HTR-8/SVneo (cell line): ENCODE measurements around the gene NAPA.

Source experiments
- DNase-seq: peaks from one replicate; pipeline ENCODE4 v3.0.0; 2011; ENCODE audit warnings: low spot score, mixed read lengths; ENCODE audit not compliant: insufficient read length
- FAIRE-seq: peaks from 2 replicates; lab custom pipeline; 2011; peaks lifted over from hg19 to GRCh38; lab: Jason Lieb, UNC

NAPA gene

GRCh38 chr19:47503826-47504150 is 11.1 kb downstream of the NAPA start:
- FAIRE-seq (no peak), DNase-seq (no peak)

GRCh38 chr19:47503130-47503825 is 11.6 kb downstream of the NAPA start:
- DNase-seq = no peak
- no peak for FAIRE-seq

DNA sequence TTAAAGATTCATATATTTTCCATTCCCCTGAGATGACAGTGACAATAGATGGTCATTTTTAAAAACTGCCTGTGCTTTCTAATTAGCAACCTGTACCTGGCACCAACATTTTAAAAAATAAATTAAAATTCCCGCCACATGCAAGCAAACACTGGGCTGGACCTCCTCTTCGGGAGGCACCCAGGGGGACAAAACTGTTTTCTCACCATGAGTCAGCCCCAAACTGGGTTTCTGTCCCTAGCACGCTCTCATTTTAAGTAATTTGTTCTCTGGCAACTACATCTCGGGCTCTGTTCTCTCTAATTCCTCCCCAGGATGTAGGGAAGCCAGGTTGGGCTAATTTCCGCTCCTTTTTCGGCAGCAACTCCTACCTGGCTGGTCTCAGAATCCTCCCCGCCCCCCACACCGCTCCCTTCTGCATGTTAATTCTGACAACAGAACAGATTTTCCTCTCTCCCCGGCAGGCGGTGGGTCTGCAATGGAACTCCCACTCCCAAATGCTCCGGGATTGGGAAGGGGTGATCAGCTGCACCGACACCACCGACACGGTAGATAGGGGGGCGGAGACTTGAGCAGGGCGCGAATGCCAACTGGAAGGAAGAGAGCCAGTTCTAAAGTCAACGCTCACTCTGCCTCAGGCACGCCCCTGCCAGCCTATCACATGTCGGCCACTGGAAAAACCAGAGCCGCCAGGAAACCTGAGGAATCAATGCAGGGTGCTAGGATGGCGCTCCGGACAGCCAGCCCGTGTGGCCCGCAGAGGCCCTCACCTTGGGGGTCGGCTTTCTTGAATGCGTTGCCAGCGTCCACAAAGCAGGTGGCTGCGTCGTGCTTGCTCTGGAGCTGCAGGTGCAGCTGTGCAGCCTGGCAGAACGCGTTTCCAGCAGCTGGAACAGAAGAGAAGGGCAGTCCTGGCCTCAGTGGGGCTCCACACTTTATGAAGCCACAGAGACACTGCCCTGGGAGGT is 14.7 kb downstream of the NAPA start:
- FAIRE-seq (no peak), DNase-seq (no peak)

GRCh38 chr19:47499371-47499770 is 15.5 kb downstream of the NAPA start:
- DNase-seq (no peak), FAIRE-seq (no peak)

- no peak for FAIRE-seq
- no peak for DNase-seq
Measured at GRCh38 chr19:47498561-47498960, 16.3 kb downstream of the NAPA start.

DNA sequence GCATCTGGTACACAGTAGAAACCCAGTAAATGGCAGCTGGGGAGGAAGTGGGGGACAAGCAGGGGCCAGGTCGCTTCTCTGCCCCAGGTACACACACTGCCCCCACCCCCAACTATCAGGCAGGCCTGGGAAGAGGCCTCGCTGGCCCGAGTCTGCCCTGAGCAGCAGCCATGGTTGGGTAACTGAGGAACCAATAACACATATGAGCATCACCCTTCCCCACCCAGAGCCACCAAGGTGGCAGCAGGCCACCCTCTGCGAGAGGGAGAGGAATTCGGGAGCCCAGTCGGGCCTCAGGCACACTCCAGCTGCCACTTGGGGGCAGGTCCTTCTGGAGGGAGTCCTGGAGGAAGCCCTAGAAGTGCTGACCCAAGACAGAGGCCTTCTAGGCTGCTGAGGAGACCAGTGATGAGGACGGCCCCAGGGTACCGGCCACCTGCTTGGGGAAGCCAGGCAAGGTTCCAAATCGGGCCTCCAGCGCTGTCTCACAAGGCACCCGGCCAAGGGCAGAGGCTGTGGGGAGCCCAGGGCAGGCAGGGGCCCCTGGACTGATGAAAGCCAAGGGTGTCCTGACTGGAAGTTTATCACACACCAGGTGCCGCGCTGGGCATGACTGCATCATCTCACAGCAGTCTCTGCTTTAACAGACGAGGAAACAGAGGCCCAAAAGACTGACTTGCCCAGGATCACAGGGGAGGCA is 16.9 kb downstream of the NAPA start:
- no peak for FAIRE-seq
- no peak for DNase-seq

DNA sequence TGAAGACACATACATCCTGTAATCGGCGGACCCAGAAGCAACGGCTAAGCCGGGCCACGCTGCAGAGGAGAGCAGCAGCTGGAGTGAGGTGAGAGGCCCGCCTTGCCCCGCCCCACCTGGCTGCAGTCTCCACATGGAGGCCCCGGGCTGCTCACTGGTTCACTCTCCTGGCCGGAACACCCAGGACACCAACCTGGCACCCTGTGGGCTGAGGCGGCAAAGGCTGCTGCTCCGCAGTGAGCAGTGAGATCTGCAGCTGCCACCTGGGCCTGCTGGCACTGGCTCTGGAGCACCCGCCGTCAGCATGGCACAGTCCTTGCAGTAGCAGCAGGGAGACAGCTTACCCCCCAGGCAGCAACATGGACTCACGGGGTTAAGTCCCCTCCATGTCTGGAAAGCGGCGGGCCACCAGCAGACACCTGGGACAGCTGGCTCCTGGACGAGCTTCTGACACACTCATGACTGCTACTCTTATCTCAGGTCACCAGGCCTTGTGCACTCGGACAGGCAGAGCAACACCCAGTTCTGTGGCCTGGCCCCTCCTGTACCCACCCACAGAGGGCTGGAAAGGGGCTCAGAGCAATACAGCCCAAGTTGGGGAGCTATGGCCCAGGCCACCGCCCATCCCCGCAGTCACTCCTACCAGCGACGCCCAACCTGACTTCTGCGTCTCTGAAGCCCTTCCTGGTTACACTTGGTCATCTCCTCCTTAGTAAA is 17.7 kb downstream of the NAPA start:
- FAIRE-seq (no peak), DNase-seq (no peak)

DNA sequence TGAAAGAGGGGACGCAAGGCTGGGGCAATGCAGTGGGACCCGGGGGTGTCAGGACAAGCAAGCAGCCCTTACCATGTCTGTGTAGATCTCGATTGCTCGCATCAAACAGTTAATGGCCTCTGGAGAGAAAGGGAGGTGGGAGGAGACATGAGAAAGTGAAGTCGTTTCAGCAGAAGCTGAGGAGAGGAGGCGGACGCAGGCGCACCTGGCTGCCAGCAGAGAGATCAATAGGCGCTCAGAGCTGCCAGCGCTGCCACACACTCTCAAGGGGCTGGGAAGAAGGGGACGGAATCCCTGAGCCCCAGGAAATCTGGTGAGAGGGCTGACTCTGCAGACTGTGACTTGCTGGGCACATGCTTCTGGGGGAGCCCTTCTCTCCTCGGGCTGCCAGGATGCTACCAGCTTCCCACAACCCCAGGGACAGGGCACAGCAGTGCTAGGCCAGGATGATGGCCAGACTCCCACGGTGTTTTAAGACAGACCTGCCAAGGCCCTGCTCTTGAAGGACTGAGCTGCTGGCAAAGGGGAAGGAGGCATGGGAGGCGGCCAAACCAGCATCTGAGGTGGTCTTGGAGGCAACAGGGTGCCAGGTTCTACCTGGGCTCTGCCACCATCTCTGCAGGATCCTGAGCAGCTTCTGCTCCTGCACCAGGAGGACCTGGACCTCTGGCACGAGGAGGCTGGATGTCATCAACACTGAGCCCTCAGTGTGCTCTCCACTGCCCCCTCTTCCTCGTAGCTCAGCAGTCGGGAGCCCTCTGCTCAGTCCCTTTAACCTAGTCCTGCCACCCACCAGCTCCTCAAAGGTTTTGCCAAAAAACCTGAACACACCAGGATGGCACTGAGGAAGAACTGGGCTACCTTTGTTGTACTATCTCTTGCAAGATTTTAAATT is 19.1 kb downstream of the NAPA start:
- no peak for FAIRE-seq
- no peak for DNase-seq

- no peak for DNase-seq
- FAIRE-seq = no peak
Measured at GRCh38 chr19:47494729-47495128, 20.1 kb downstream of the NAPA start.

DNA sequence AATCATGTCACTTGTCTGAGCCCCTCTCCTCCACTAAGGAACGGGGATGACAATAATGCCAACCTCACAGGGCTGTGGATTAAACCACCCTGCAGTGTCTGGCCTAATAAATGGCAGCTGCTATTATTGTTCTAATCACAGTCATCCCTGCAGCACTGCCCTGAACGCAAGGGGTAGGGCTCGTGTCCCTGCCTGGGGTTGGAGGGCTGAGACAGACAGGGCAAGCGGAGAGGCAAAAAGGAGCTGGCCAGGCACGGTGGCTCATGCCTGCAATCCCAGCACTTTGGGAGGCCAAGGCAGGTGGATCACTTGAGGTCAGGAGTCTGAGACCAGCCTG is 20.7 kb downstream of the NAPA start:
- no peak for FAIRE-seq
- DNase-seq = no peak

- DNase-seq = no peak
- FAIRE-seq = no peak
Measured at GRCh38 chr19:47493378-47494210, 21.3 kb downstream of the NAPA start.

DNA sequence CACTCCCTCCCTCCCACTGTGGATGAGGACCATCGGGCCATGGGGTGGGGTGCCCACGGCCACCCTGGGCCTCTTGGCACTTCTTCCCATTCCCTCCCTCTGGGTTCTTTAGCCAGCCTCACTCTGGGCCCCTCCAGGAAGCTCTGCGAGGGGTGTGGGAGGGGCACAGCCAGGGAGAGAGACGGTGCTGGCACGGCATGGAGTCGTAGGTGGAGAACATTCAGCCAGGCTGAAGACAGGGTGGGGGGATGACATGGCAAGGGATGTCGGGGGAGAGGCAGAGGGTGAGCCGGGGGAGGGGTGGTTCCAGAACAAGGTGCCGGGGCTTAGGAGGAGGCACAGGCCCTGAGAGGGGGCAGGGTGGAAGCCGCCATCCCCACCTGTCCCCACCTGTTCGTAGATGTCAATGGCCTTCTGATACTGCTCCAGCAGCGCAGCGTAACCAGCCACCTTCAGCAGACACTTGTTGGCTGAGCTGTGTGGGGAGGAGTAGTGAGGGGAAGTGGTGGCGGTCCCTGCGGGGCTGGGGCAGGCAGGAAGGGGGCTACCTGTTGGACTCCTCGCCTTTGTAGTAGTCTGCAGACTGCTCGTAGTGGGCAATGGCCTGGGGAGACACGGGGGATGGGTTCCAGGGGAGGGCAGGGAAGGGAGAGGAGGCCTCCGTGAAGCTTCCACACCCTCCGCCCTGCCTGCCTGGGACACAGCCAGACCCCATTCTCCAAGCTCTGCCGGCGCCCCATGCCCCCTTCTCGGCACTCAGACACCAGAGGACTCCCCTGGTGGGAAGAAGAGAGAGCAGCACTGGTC is 22.1 kb downstream of the NAPA start:
- FAIRE-seq (no peak), DNase-seq (no peak)

DNA sequence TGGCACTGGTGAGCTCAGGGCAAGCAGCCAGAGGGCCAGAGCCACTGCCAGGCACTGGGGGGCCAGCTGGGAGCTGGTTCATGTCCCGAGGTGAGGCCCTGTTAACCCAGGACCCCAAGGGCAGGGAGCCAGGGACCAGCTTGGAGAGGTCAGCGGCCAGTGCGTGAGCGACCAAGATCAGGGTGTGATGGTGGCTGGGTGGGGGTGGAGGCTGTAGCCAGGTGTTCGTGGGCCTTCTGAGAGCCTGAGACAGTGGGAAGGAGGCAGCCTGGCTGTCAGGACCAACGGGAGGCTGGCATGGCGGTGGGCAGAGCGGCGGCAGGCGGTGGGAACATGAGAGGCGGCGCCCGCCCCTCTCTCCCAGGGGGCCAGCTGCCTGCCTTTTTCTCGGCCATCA is 22.7 kb downstream of the NAPA start:
- FAIRE-seq = no peak
- no peak for DNase-seq

- DNase-seq = no peak
Measured at GRCh38 chr19:47491358-47492136, 23.3 kb downstream of the NAPA start.

DNA sequence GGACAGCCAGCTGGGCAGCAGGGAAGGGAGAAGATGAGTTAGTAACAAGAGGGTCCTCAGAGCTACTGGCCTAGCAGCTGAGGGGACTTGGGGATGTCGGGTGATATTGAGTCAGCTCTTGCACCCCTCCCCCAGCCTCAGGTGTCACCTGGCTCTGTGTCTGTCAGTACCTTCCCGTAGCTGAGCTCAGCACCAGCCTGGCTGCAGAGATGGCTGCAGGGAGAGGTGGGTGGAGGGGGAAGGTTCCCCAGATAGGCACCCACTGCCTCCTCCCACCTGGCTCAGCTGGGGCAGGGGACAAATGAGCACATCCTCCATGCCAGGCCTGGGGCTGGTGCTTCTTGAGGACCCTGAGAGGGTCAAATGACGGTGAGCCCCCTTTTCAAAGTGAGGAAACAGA is 24.0 kb downstream of the NAPA start:
- FAIRE-seq (no peak), DNase-seq (no peak)

More at GRCh38 chr19:47491358-47492136, 23.3 kb downstream of the NAPA start:
- FAIRE-seq = no peak

DNA sequence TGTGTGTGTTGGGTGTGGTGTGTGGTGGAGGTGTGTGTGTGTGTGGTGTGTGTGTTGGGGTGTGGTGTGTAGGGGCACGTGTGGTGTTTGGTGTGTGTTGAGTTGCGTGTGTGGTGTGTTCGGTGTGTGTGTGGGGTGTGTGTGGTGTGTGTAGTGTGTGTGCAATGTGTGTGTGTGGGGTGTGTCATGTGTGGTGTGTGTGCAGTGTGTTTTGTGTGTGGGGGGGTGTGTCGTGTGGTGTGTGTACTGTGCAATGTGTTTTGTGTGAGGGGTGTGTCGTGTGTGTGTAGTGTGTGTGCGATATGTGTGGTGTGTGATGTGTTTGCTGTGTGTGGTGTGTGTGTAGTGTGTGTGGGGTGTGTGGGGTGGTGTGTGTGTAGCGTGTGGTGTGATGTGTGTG is 24.8 kb downstream of the NAPA start:
- no peak for DNase-seq
- peak; percentile 100 for FAIRE-seq
